Rectal smooth muscle tissue (tissue), 1 donor: ENCODE data around the gene C6orf89.

Source experiments
- H3K27ac ChIP-seq: one replicate; pipeline ENCODE4 v1.7.0; 2013; ENCODE audit warnings: low read depth, low read length, inconsistent platforms
- H3K27me3 ChIP-seq: one replicate; pipeline ENCODE4 v1.7.0; 2013; ENCODE audit warnings: low read length; ENCODE audit not compliant: control insufficient read depth, insufficient read depth
- H3K36me3 ChIP-seq: one replicate; pipeline ENCODE4 v1.7.0; 2013; ENCODE audit warnings: low read length; ENCODE audit not compliant: control insufficient read depth, insufficient read depth
- H3K4me1 ChIP-seq: one replicate; pipeline ENCODE4 v1.7.0; 2013; ENCODE audit warnings: low read length; ENCODE audit not compliant: control insufficient read depth, insufficient read depth
- H3K4me3 ChIP-seq: one replicate; pipeline ENCODE4 v1.7.0; 2013; ENCODE audit warnings: low read length
- H3K9ac ChIP-seq: one replicate; pipeline ENCODE4 v1.7.0; 2013; ENCODE audit warnings: low read length

The C6orf89 gene

GRCh38 chr6:36857325-36857724 is 28.4 kb upstream of the C6orf89 start:
- no peak overlapping the region for H3K9ac ChIP-seq
- no peak overlapping the region for H3K27ac ChIP-seq
- peaks cover 5% of the 10 kb centered on the region for H3K36me3 ChIP-seq
- H3K4me1 ChIP-seq, result no peaks in the 10 kb centered on the region
- no peaks in the 10 kb centered on the region for H3K27me3 ChIP-seq
- no peak overlapping the region for H3K4me3 ChIP-seq

GRCh38 chr6:36858407-36858981 is 27.3 kb upstream of the C6orf89 start:
- Histone ChIP-seq H3K27me3 (no peaks in the 10 kb centered on the region), H3K27ac (no peak overlapping the region), H3K9ac (no peak overlapping the region), H3K4me3 (no peak overlapping the region), H3K36me3 (peaks cover 5% of the 10 kb centered on the region), H3K4me1 (no peaks in the 10 kb centered on the region)

- Histone ChIP-seq H3K27ac (no peak overlapping the region), H3K27me3 (no peaks in the 10 kb centered on the region), H3K4me1 (no peaks in the 10 kb centered on the region), H3K4me3 (no peak overlapping the region), H3K36me3 (peaks cover 7% of the 10 kb centered on the region), H3K9ac (no peak overlapping the region)
Observed at GRCh38 chr6:36860126-36860525, 25.6 kb upstream of the C6orf89 start.

- Histone ChIP-seq H3K4me3 (no peak overlapping the region), H3K27me3 (no peaks in the 10 kb centered on the region), H3K27ac (no peak overlapping the region), H3K36me3 (peaks cover 4% of the 10 kb centered on the region), H3K9ac (no peak overlapping the region), H3K4me1 (no peaks in the 10 kb centered on the region)
Observed at GRCh38 chr6:36862164-36862847, 23.4 kb upstream of the C6orf89 start.

GRCh38 chr6:36862848-36863382 is 22.8 kb upstream of the C6orf89 start:
- H3K9ac ChIP-seq, result no peak overlapping the region
- H3K27me3 ChIP-seq, result no peaks in the 10 kb centered on the region
- H3K4me1 ChIP-seq, result no peaks in the 10 kb centered on the region
- peaks cover 4% of the 10 kb centered on the region for H3K36me3 ChIP-seq
- no peak overlapping the region for H3K4me3 ChIP-seq
- no peak overlapping the region for H3K27ac ChIP-seq

GRCh38 chr6:36863670-36864540 is 21.8 kb upstream of the C6orf89 start:
- Histone ChIP-seq H3K4me3 (no peak overlapping the region), H3K27ac (no peak overlapping the region), H3K9ac (no peak overlapping the region), H3K27me3 (no peaks in the 10 kb centered on the region), H3K4me1 (no peaks in the 10 kb centered on the region), H3K36me3 (peaks cover 4% of the 10 kb centered on the region)

- Histone ChIP-seq H3K4me3 (no peak overlapping the region), H3K27ac (no peak overlapping the region), H3K9ac (no peak overlapping the region), H3K36me3 (peaks cover 4% of the 10 kb centered on the region), H3K4me1 (no peaks in the 10 kb centered on the region), H3K27me3 (no peaks in the 10 kb centered on the region)
Observed at GRCh38 chr6:36865835-36866234, 19.9 kb upstream of the C6orf89 start.

- H3K27me3 ChIP-seq, result no peaks in the 10 kb centered on the region
- H3K27ac ChIP-seq, result no peak overlapping the region
- H3K4me3 ChIP-seq, result no peak overlapping the region
- H3K36me3 ChIP-seq, result peaks cover 4% of the 10 kb centered on the region
- no peak overlapping the region for H3K9ac ChIP-seq
- H3K4me1 ChIP-seq, result no peaks in the 10 kb centered on the region
Observed at GRCh38 chr6:36867471-36868224, 18.1 kb upstream of the C6orf89 start.

- Histone ChIP-seq H3K27me3 (no peaks in the 10 kb centered on the region), H3K27ac (no peak overlapping the region), H3K4me3 (no peak overlapping the region), H3K36me3 (no peaks in the 10 kb centered on the region), H3K4me1 (peaks cover 11% of the 10 kb centered on the region), H3K9ac (no peak overlapping the region)
Observed at GRCh38 chr6:36871686-36872085, 14.1 kb upstream of the C6orf89 start.

- H3K4me3 ChIP-seq, result no peak overlapping the region
- H3K36me3 ChIP-seq, result no peaks in the 10 kb centered on the region
- H3K4me1 ChIP-seq, result peaks cover 11% of the 10 kb centered on the region
- H3K9ac ChIP-seq, result no peak overlapping the region
- H3K27ac ChIP-seq, result no peak overlapping the region
- no peaks in the 10 kb centered on the region for H3K27me3 ChIP-seq
Observed at GRCh38 chr6:36873115-36873514, 12.6 kb upstream of the C6orf89 start.

GRCh38 chr6:36873612-36874442 is 11.9 kb upstream of the C6orf89 start:
- H3K36me3 ChIP-seq, result no peaks in the 10 kb centered on the region
- H3K27me3 ChIP-seq, result no peaks in the 10 kb centered on the region
- H3K27ac ChIP-seq, result peak overlapping the region; percentile 90
- peaks cover 11% of the 10 kb centered on the region for H3K4me1 ChIP-seq
- peak overlapping the region; percentile 90 for H3K4me3 ChIP-seq
- H3K9ac ChIP-seq, result peak overlapping the region; percentile 38
